AG20443 (cell line): ENCODE data around the gene SYDE1.
"Not testable (repeated sequence)": the region's sequence is repeated elsewhere in the genome, so short reads cannot be mapped to it uniquely, and the experiment has no call there.

Experiments used
- DNase-seq: peaks from one replicate; pipeline ENCODE4 v3.0.0; 2012; ENCODE audit warnings: low spot score, mixed read lengths

SYDE1 gene, protein sequence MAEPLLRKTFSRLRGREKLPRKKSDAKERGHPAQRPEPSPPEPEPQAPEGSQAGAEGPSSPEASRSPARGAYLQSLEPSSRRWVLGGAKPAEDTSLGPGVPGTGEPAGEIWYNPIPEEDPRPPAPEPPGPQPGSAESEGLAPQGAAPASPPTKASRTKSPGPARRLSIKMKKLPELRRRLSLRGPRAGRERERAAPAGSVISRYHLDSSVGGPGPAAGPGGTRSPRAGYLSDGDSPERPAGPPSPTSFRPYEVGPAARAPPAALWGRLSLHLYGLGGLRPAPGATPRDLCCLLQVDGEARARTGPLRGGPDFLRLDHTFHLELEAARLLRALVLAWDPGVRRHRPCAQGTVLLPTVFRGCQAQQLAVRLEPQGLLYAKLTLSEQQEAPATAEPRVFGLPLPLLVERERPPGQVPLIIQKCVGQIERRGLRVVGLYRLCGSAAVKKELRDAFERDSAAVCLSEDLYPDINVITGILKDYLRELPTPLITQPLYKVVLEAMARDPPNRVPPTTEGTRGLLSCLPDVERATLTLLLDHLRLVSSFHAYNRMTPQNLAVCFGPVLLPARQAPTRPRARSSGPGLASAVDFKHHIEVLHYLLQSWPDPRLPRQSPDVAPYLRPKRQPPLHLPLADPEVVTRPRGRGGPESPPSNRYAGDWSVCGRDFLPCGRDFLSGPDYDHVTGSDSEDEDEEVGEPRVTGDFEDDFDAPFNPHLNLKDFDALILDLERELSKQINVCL

DNA sequence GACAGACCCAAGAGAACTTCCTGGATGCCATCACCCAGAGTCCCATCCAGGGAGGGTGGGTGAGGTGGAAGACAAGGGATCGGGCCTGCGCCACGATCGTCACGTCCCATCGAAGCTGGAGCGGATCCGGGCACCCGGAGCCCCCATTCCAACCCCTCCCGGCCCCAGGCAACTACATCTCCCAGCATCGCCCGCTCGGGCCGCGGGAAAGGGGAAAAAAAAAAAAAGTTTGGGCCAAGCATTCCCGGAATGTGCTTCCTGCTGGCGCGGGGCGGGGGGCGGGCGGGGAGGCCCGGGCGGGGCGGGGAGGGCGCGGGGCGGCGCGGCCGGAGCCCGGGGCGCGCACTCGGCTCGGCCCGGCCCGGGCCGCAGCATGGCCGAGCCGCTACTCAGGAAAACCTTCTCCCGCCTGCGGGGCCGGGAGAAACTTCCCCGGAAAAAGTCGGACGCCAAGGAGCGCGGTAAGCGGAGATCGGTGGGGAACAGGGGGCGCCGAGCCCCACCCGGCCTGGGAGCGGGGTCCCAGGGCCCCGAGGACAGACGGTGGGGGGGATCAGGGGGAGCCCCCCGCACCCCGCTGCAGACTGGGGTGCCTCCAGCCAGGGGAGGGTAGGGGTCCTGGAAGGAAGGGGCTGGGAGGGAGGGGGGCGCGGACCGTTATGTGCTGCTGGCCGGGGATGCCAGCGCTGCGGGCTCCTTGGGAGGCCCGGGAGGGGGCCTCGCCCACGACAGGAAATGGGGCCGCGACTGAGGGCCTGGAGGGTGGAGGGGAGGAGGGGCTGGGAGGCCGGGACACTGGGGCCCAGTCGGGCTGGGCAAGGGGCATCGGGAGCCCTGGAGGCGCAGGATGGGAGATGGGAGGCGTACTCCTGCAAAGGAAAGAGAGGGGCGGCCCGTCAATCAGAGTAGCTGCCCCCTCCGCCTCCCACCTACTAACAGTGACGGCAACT is at the start of gene SYDE1:
SYDE1 (plus strand) TSS at position 341 of the 950 bp plus-strand sequence; CDS start at position 374, 33 bp downstream.
- DNase-seq, result peak; percentile 96

DNA sequence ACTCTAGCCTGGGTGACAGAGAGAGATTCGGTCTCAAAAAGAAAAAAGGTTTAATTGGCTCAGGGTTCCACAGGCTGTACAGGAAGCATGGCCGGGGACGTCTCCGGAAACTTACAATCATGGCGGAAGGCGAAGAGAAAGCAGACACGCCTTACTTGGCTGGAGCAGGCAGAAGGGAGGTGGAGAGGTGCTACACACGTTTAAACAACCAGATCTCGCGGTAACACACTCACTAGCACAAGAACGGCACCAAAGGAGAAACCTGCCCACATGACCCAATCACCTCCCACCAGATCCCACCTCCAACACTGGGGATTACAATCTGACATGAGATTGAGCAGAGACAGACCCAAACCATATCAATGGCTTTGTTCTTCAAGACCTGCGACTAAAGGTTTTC is 45.2 kb upstream of the SYDE1 start:
- no peak for DNase-seq

DNA sequence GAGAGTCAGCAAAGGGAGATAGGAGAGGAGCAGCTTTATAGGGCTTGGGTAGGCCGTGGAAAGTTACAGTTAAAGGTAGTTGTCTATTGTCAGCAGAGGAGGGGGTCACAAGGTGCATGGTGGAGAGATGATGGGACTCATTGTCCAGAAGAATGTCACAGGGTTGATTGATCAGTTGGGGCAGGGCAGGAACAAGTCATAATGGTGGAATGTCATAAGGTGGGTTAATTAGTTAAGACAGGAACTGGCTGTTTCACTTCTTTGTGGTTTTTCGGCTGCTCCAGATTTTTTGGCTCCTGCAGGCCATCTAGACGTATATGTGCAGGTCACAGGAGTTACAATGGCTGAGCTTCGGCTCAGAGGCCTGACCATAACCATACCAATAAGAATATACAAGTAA is 36.8 kb upstream of the SYDE1 start:
- DNase-seq, result not testable (repeated sequence)

DNA sequence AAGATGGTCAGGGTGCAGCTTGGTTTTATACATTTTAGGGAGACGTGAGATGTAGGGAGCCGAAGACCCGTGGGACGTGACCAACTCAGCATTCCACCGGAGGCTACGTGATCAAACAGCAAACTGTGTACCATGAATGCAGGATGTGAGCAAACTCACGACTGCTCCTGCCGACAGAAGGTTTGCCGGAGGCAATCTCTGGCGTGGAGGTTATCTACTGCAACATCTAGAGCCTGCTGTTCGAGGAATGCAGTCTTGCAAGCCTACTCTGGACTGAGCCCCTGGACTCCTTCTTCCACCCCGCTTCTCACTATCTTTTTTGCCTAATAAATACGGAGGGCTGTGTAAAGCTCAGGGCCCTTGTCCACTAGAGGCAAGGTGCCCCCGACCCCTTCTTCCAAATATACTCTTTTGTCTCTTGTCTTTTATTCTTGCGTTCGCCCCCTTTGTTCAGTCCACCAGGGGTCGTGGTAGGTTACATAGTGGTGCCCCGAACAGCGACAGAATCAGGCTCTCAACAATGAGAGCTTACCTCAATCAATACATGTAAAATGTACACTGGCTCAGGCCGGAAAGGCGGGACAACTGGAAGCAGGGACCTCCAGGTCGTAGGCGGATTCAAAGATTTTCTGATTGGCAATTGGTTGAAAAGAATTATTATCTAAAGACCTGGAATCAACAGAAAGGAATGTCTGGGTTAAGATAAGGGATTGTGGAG is 34.1 kb upstream of the SYDE1 start:
- DNase-seq, result no peak

DNA sequence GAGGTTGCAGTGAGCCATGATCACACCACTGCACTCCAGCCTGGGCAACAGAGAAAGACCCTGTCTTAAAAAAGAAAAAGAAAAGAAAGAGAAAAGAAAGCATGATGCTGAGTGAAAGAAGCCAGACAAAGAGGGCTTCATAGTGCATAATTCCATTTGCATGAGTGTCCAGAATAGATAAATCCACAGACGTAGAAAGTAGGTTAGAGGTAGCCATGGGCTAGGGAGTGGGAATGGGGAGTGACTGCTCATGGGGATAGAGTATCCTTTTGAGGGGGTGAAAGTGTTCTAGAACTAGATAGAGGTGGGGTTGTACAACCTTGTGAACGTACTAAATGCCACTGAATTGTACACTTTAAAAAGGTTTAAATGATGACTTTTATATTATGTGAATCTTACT is 32.8 kb upstream of the SYDE1 start:
- DNase-seq, result no peak

DNA sequence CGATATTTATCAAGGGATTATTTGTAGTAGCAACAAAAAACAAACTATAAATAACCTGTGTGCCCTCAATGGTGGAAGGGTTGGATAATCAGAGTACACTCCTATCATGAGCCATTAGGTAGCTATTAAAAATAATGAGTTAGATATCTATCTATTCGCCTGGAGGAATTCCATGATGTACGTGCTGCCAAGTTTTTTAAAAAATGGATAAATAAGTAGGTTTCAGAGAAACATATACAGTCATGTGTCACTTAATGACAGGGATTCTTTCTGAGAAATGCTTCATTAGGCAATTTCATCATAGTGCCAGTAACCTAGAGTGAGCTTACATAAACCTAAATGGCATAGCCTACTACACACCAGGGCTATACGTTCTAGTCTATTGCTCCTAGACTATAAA is 31.4 kb upstream of the SYDE1 start:
- DNase-seq, result no peak

DNA sequence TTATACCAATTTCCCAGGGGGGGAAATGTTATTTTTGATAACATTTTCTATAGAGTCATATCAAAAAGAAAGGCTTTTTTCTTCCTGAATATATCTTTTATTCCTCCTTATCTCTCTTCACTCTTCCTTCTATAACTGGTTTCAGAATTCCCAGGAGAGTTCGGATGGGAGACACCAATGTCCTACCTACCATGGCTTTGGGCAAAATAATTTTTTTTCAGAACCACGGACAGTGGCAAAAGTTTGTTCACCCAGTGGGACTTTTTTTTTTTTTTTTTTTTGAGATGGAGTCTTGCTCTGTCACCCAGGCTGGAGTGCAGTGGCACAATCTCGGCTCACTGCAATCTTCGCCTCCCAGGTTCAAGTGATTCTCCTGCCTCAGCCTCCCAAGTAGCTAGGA is 27.2 kb upstream of the SYDE1 start:
- not testable (repeated sequence) for DNase-seq

DNA sequence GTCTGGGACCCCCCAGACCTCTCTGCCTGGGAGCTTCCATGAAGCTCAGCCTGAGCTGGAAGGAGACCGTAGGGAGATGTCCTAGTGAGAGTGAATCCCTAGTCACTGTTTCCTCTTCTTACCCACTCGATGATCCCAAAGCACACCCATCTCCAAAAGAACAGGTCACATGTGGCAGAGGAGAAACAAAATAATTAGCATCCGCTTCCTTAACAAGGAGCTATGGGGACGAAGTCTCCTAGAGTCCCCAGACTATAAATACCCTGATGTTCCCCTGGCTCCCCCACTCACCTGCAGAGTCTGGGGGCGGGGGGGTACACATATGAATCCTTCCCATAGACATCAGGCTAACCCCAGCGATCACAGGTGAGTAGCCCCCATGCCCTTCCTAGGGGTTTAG is 25.3 kb upstream of the SYDE1 start, which contains the start of gene OR1I1:
OR1I1 (plus strand) TSS at position 301 of the 400 bp plus-strand sequence. CDS start 4,855 bp downstream, outside the sequence.
- no peak for DNase-seq

DNA sequence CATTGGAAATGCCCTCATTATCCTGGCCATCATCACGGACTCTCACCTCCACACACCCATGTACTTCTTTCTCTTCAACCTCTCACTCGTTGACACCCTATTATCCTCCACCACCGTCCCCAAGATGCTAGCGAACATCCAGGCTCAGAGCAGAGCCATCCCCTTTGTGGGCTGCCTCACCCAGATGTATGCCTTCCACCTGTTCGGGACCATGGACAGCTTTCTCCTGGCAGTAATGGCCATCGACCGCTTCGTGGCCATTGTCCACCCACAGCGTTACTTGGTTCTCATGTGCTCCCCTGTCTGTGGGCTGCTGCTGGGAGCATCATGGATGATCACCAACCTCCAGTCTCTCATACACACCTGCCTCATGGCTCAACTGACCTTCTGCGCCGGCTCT is 20.0 kb upstream of the SYDE1 start:
- DNase-seq, result no peak

DNA sequence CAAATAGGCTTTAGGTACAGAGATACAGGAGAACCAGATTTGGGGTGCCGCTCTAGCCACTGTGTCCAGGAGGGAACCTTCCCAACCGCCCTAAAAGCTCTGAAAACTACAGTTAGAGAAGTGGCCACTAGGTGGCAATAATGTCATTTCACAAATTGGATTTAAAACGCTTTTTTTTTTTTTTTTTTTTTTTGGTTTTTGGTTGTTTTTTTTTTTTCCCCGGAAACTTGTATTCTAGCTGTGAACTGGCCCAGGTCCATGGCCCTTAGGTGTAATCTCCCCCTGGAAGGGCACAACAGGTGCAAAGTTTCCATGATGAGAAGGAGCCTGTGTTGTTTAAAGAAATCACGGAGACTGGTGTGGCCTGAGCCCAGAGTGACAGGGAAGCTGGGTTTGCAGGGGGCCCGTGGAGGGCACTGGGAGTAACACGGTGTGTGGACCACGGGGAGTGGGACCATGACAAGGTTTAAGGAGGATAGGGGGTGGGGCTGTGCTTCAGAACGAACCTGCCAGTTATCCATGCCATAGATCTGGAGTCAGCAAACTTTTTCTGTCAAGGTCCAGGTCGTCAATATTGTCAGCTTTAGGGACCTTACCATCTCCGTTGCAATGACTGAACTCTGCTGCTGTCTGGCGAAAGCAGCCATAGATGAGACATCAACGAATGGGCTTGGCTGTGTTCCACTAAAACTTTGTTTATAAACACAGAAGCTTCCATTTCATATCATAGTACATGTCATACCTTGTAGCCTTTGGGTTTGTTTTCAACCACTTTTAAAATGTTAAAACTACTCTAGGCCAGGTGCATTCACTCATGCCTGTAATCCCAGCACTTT is 15.1 kb upstream of the SYDE1 start:
- DNase-seq, result peak; percentile 59

DNA sequence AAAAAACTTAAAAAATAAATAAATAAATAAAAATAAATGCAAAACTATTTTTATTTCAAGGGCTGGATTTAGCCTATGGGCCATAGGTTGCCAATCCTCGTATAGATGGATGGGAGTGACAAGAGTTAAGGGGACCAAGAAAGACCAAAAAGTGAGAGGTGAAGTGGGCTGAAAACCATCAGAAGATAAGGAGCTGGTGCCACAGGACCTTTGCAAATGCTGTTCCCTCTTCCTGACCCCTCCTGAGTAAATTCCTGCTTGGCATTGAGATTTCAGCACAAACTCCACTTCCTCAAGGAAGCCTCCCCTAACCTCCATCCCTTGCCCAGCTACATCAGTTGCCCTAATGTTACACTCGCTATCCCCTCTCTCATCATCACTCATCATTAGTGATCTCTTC is 14.2 kb upstream of the SYDE1 start:
- no peak for DNase-seq

DNA sequence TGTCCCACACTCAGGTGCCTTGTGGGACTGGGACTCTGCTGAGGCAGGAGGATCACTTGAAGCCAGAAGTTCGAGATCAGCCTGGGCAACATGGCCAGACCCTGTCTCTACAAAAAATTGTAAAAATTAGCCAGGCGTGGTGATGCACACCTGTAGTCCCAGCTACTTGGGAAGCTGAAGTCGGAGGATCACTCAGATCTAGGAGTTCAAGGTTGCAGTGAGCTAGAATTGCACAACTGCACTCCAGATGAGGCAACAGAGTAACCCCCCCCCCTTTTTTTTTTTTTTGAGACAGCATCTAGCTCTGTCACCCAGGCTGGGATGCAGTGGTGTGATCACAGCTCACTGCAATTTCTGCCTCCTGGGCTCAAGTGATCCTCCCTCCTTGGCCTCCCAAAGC is 11.0 kb upstream of the SYDE1 start:
- DNase-seq, result no peak

DNA sequence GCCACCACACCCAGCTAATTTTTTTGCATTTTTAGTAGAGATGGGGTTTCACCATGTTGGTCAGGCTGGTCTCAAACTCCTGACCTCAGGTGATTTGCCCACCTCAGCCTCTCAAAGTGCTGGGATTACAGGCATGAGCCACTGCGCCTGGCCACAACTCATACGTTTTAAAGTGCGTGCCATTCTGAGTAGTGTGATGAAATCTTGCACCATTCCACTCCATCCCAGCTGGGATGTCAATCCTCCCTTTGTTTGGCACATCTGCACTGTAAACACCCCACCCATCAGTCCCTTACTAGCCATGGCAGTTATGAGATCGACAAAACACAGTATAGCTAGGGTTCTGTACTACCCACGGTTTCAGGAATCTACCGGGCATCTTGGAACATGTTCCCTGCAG is 9.2 kb upstream of the SYDE1 start:
- DNase-seq, result not testable (repeated sequence)

DNA sequence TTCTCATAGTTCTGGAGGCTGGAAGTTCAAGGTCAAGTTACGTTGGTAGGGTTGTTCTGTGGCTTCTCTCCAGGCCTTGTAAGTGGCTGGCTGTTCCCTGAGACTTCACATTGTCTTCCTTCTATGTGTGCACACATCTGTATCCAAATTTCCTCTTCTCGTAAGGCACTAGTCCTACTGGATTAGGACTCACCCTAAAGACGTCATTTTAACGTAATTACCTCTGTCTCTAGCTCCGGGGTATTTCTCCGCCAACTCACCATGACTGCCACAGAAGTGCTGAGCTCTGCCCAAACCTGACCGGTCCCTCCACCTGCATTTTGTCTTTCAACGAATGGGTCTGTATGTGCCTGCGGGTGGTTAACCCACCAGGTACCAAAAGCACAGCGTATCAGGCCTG is 8.7 kb upstream of the SYDE1 start:
- DNase-seq, result no peak

DNA sequence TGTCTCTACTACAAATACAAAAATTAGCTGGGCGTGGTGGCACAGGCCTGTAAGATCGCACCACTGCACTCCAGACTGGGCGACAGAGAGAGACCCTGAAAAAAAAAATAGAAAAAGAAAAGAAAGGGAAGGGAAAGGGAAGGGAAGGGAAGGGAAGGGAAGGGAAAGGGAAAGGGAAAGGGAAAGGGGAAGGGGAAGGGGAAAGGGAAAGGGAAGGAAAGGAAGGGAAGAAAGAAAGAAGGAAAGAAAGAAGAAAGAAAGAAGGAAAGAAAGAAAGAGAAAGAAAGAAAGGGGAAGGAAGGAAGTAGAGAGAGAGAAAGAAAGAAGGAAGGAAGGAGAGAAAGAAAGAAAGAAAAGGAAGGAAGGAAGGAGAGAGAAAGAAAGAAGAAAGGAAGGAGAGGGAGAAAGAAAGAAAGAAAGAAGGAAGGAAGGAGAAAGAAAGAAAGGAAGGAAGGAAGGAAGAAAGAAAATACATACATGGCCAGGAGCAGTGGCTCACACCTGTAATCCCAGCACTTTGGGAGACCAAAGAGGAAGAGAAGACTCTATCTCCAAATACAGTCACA is 8.1 kb upstream of the SYDE1 start:
- no peak for DNase-seq

DNA sequence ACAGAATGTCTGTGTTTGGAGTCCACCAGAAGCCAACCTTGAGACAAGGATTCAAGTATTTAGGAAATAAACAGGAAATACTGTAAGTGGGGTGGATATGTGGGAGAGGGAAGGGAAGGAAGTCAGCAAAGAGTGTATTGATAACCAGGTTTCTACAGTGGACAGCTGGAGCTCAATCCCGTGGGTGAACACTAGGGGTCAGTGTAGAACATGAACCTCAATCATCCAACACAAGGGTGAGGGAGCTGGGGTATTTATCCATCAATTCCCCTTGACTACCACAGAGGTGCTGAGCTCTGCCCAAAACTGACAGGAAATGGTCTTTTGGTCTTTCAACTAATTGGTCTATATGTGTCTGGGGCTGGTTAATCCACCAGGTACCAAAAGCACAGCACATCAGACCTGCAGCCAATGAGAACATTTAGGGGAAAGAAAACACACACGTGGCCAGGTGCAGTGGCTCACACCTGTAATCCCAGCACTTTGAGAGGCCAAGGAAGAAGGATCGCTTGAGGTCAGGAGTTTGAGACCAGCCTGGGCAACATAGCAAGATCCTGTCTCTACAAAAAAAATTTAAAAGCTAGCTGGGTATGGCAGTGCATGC is 5.6 kb upstream of the SYDE1 start:
- DNase-seq, result peak; percentile 49

DNA sequence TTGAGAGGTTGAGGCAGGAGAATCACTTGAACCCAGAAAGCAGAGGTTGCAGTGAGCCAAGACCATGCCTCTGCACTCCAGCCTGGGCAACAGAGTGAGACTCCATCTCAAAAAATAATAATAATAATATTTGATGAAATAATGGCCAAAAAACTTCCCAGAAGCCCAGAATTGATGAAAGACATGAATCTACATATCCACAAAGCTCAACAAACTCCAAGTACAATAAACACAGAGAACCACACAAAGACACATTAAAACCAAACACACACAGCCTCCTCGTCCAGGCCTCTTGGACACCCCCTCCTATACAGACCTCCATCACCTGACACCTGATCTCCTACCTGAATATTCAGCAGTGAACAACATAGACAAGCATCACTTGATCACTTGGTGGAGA is 3.2 kb upstream of the SYDE1 start:
- DNase-seq, result no peak

DNA sequence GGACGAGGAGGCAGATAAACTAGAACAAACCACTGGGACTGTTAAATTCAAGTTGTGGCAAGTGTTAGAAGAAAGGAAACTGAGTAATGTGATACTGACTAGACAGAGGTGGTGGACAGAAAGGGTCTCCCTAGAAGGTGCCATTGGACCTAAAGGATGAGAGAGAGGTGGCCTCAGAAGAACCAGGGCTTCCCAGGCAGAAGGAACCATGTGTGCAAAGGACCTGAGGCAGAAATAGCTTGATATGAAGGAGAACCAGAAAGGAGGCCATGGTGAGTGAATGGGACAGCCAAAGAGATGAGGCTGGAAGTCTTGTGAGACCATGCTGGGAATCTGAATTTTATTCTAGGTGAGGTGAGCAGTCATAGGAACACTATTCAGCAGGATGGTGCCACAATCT is 2.8 kb upstream of the SYDE1 start:
- DNase-seq, result no peak

DNA sequence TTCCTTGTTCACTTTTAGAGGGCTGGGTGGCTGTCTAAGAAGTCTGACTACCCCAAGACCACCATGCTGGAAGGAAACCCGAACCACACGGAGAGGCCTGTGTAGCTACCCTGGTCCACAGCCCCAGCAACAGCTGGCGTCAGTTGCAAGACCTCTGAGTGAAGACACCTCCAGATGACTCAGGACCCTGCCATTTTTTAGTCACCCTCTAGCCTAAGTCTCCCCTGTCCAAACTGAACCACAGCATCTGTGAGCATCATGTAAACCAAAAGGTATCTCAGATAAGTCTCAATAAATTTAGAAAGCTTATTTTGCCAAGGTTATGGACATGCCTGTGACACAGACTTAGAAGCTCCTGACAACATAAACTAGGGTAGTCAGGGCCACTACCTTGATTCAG is 2.2 kb upstream of the SYDE1 start:
- no peak for DNase-seq
